ENCODE measurements around the gene SRGAP3. TPM values are rescaled to one million over a fixed set of nuclear protein-coding genes. Genes with fewer than 3 reads are reported as not detected.

SRGAP3 gene
- total and polyA plus RNA-seq, 7 experiments from 2014 or later: 1.4 to 6.0 (median 4.6) TPM

GRCh38 chr3:9223672-9224071 is 25.8 kb downstream of the SRGAP3 start:
- peaks cover 0 to 5% (median 2%) of the 10 kb centered on the region in 5 donors for H3K36me3 Mint-ChIP-seq
- DNase-seq (no peak), ATAC-seq (no peak)
- H3K4me1 Mint-ChIP-seq: peaks cover 0 to 40% (median 0%) of the 10 kb centered on the region in 7 donors
- Histone ChIP-seq H3K36me3 (ENCODE audit: control insufficient read depth in 2 of 3, insufficient read depth in 3 of 3, low read length in 3 of 3) (no peaks in the 10 kb centered on the region), H3K9me3 (ENCODE audit: control insufficient read depth in 2 of 3, low read length in 3 of 3) (no peaks in the 10 kb centered on the region), H3K4me1 (ENCODE audit: control insufficient read depth in 2 of 2, insufficient read depth in 2 of 2, low read length in 2 of 2) (no peaks in the 10 kb centered on the region), H3K27me3 (ENCODE audit: control insufficient read depth in 2 of 2, insufficient read depth in 2 of 2, low read length in 2 of 2) (no peaks in the 10 kb centered on the region), H3K4me3 (ENCODE audit: low read length) (no peak overlapping the region), H3K27ac (ENCODE audit: low read depth, low read length) (no peak overlapping the region)
- H3K4me3 Mint-ChIP-seq: no peak overlapping the region
- POLR2A ChIA-PET: no interaction called here
- peaks cover 0 to 3% (median 0%) of the 10 kb centered on the region in 5 donors for H3K27me3 Mint-ChIP-seq
- CTCF ChIA-PET: no interaction called here
- peaks cover 0 to 1% (median 0%) of the 10 kb centered on the region in 11 donors for H3K9me3 Mint-ChIP-seq
- intact Hi-C loops (cut with micrococcal nuclease): loop anchor here in 1 of 2 donors (2.0 kb wide), 1 partner anchor 79 kb away; no protein-coding TSS in a partner anchor
- no peak overlapping the region for H3K27ac Mint-ChIP-seq

- Histone ChIP-seq H3K4me1 (ENCODE audit: control insufficient read depth in 2 of 2, insufficient read depth in 2 of 2, low read length in 2 of 2) (no peaks in the 10 kb centered on the region), H3K36me3 (ENCODE audit: control insufficient read depth in 2 of 3, insufficient read depth in 3 of 3, low read length in 3 of 3) (no peaks in the 10 kb centered on the region), H3K9me3 (ENCODE audit: control insufficient read depth in 2 of 3, low read length in 3 of 3) (no peaks in the 10 kb centered on the region), H3K27me3 (ENCODE audit: control insufficient read depth in 2 of 2, insufficient read depth in 2 of 2, low read length in 2 of 2) (no peaks in the 10 kb centered on the region), H3K4me3 (ENCODE audit: low read length) (no peak overlapping the region), H3K27ac (ENCODE audit: low read depth, low read length) (no peak overlapping the region)
- POLR2A ChIA-PET: no interaction called here
- peaks cover 0 to 3% (median 0%) of the 10 kb centered on the region in 5 donors for H3K27me3 Mint-ChIP-seq
- DNase-seq (no peak), ATAC-seq (no peak)
- H3K27ac Mint-ChIP-seq: no peak overlapping the region
- CTCF ChIA-PET: no interaction called here
- intact Hi-C loops (cut with micrococcal nuclease): no loop called here
- H3K9me3 Mint-ChIP-seq: no peaks in the 10 kb centered on the region
- peaks cover 0 to 5% (median 2%) of the 10 kb centered on the region in 5 donors for H3K36me3 Mint-ChIP-seq
- no peak overlapping the region for H3K4me3 Mint-ChIP-seq
- peaks cover 0 to 38% (median 0%) of the 10 kb centered on the region in 7 donors for H3K4me1 Mint-ChIP-seq
These were observed 26.3 kb downstream of the SRGAP3 start for GRCh38 chr3:9222956-9223639.

- H3K4me1 ChIP-seq (ENCODE audit: control insufficient read depth in 2 of 2, insufficient read depth in 2 of 2, low read length in 2 of 2): no peaks in the 10 kb centered on the region
- Mint-ChIP-seq H3K4me3 (no peak overlapping the region), H3K9me3 (no peaks in the 10 kb centered on the region), H3K27ac (no peak overlapping the region), H3K27me3 (peaks cover 0 to 3% (median 0%) of the 10 kb centered on the region in 5 donors), H3K4me1 (peaks cover 0 to 38% (median 0%) of the 10 kb centered on the region in 7 donors), H3K36me3 (peaks cover 0 to 5% (median 2%) of the 10 kb centered on the region in 5 donors)
- H3K9me3 ChIP-seq (ENCODE audit: control insufficient read depth in 2 of 3, low read length in 3 of 3): no peaks in the 10 kb centered on the region
- CTCF ChIA-PET: no interaction called here
- no peak for ATAC-seq
- POLR2A ChIA-PET: no interaction called here
- H3K4me3 ChIP-seq (ENCODE audit: low read length): no peak overlapping the region
- intact Hi-C loops (cut with micrococcal nuclease): no loop called here
- no peak for DNase-seq
- no peaks in the 10 kb centered on the region for H3K36me3 ChIP-seq (ENCODE audit: control insufficient read depth in 2 of 3, insufficient read depth in 3 of 3, low read length in 3 of 3)
- H3K27ac ChIP-seq (ENCODE audit: low read depth, low read length): no peak overlapping the region
- no peaks in the 10 kb centered on the region for H3K27me3 ChIP-seq (ENCODE audit: control insufficient read depth in 2 of 2, insufficient read depth in 2 of 2, low read length in 2 of 2)
These were observed 27.4 kb downstream of the SRGAP3 start for GRCh38 chr3:9222049-9222448.

- no peaks in the 10 kb centered on the region for H3K9me3 Mint-ChIP-seq
- H3K27ac ChIP-seq (ENCODE audit: low read depth, low read length): no peak overlapping the region
- DNase-seq: no peak
- peaks cover 0 to 5% (median 0%) of the 10 kb centered on the region in 5 donors for H3K36me3 Mint-ChIP-seq
- ChIA-PET POLR2A (no interaction called here), CTCF (no interaction called here)
- H3K4me1 Mint-ChIP-seq: peaks cover 0 to 20% (median 0%) of the 10 kb centered on the region in 7 donors
- intact Hi-C loops (cut with micrococcal nuclease): no loop called here
- no peaks in the 10 kb centered on the region for H3K4me1 ChIP-seq (ENCODE audit: control insufficient read depth in 2 of 2, insufficient read depth in 2 of 2, low read length in 2 of 2)
- H3K27me3 ChIP-seq (ENCODE audit: control insufficient read depth in 2 of 2, insufficient read depth in 2 of 2, low read length in 2 of 2): no peaks in the 10 kb centered on the region
- peaks cover 0 to 3% (median 0%) of the 10 kb centered on the region in 5 donors for H3K27me3 Mint-ChIP-seq
- no peak overlapping the region for H3K4me3 Mint-ChIP-seq
- H3K36me3 ChIP-seq (ENCODE audit: control insufficient read depth in 2 of 3, insufficient read depth in 3 of 3, low read length in 3 of 3): no peaks in the 10 kb centered on the region
- no peaks in the 10 kb centered on the region for H3K9me3 ChIP-seq (ENCODE audit: control insufficient read depth in 2 of 3, low read length in 3 of 3)
- H3K4me3 ChIP-seq (ENCODE audit: low read length): no peak overlapping the region
- H3K27ac Mint-ChIP-seq: no peak overlapping the region
- no peak for ATAC-seq
These were observed 31.0 kb downstream of the SRGAP3 start for GRCh38 chr3:9218514-9218846.

GRCh38 chr3:9217784-9218513 is 31.5 kb downstream of the SRGAP3 start:
- Histone ChIP-seq H3K4me3 (ENCODE audit: low read length) (no peak overlapping the region), H3K36me3 (ENCODE audit: control insufficient read depth in 2 of 3, insufficient read depth in 3 of 3, low read length in 3 of 3) (no peaks in the 10 kb centered on the region), H3K9me3 (ENCODE audit: control insufficient read depth in 2 of 3, low read length in 3 of 3) (no peaks in the 10 kb centered on the region), H3K27me3 (ENCODE audit: control insufficient read depth in 2 of 2, insufficient read depth in 2 of 2, low read length in 2 of 2) (no peaks in the 10 kb centered on the region), H3K4me1 (ENCODE audit: control insufficient read depth in 2 of 2, insufficient read depth in 2 of 2, low read length in 2 of 2) (no peaks in the 10 kb centered on the region), H3K27ac (ENCODE audit: low read depth, low read length) (no peak overlapping the region)
- Mint-ChIP-seq H3K4me1 (peaks cover 0 to 22% (median 0%) of the 10 kb centered on the region in 7 donors), H3K27me3 (peaks cover 0 to 3% (median 0%) of the 10 kb centered on the region in 5 donors), H3K36me3 (peaks cover 0 to 5% (median 0%) of the 10 kb centered on the region in 5 donors), H3K9me3 (no peaks in the 10 kb centered on the region), H3K4me3 (no peak overlapping the region), H3K27ac (no peak overlapping the region)
- intact Hi-C loops (cut with micrococcal nuclease): no loop called here
- DNase-seq (no peak), ATAC-seq (no peak)
- ChIA-PET CTCF (no interaction called here), POLR2A (no interaction called here)

- no peak overlapping the region for H3K4me3 ChIP-seq (ENCODE audit: low read length)
- H3K27ac ChIP-seq (ENCODE audit: low read depth, low read length): no peak overlapping the region
- ATAC-seq: no peak
- H3K9me3 Mint-ChIP-seq: no peaks in the 10 kb centered on the region
- H3K27ac Mint-ChIP-seq: no peak overlapping the region
- peaks cover 0 to 10% (median 0%) of the 10 kb centered on the region in 7 donors for H3K4me1 Mint-ChIP-seq
- ChIA-PET CTCF (interaction anchor here (0.6 kb wide), 1 partner anchor 202 kb away, joined by 3 read pairs; no protein-coding TSS in a partner anchor), POLR2A (no interaction called here)
- intact Hi-C loops (cut with micrococcal nuclease): no loop called here
- peaks cover 0 to 3% (median 0%) of the 10 kb centered on the region in 5 donors for H3K27me3 Mint-ChIP-seq
- H3K4me3 Mint-ChIP-seq: no peak overlapping the region
- H3K4me1 ChIP-seq (ENCODE audit: control insufficient read depth in 2 of 2, insufficient read depth in 2 of 2, low read length in 2 of 2): no peaks in the 10 kb centered on the region
- no peaks in the 10 kb centered on the region for H3K36me3 ChIP-seq (ENCODE audit: control insufficient read depth in 2 of 3, insufficient read depth in 3 of 3, low read length in 3 of 3)
- no peaks in the 10 kb centered on the region for H3K27me3 ChIP-seq (ENCODE audit: control insufficient read depth in 2 of 2, insufficient read depth in 2 of 2, low read length in 2 of 2)
- peaks cover 0 to 3% (median 0%) of the 10 kb centered on the region in 5 donors for H3K36me3 Mint-ChIP-seq
- no peak for DNase-seq
- no peaks in the 10 kb centered on the region for H3K9me3 ChIP-seq (ENCODE audit: control insufficient read depth in 2 of 3, low read length in 3 of 3)
These were observed 32.7 kb downstream of the SRGAP3 start for GRCh38 chr3:9216736-9217135.
